PC-3 (cell line): ENCODE data around the gene OSBPL8. TPM values are rescaled to one million over a fixed set of nuclear protein-coding genes. Genes with fewer than 3 reads are reported as not detected.

ENCODE experiments used
- ATAC-seq: fragments of 200-7000 bp; cut with Tn5 transposase; 2 replicates; pipeline ENCODE4 v1.9.1; 2020; ENCODE audit warnings: mild to moderate bottlenecking, moderate library complexity
- BruUV-seq: library from RNA; stranded (reverse); fragments of 400-500 nt; replicated peaks from 2 replicates; lab custom pipeline; 2021; lab: Mats Ljungman, UMichigan
- CTCF ChIA-PET: fragments of 300-600 bp; sonication (Branson Sonifier 250); formaldehyde crosslinking; loops from one replicate; lab custom pipeline; 2022; ENCODE audit warnings: antibody characterized with exemption; lab: Charles Lee
- POLR2A ChIA-PET: fragments of 300-600 bp; sonication (Branson Sonifier 250); formaldehyde crosslinking; loops from one replicate; lab custom pipeline; 2022; ENCODE audit warnings: antibody characterized with exemption; ENCODE audit not compliant: unreplicated experiment; lab: Charles Lee
- DNase-seq: peaks from one replicate; pipeline ENCODE4 v3.0.0-alpha.2; 2015
- H2AFZ ChIP-seq: fragments of 300-600 bp; sonication (generic); 2 replicates; pipeline ENCODE4 v1.6.0; 2016; ENCODE audit warnings: antibody characterized with exemption, low read length
- H3F3A ChIP-seq: fragments of 300-600 bp; sonication (generic); one replicate; pipeline ENCODE4 v1.6.0; 2017; ENCODE audit warnings: antibody characterized with exemption, low read length, control low read depth, mild to moderate bottlenecking; ENCODE audit not compliant: unreplicated experiment
- H3K27ac ChIP-seq: fragments of 300-600 bp; sonication (generic); 2 replicates; pipeline ENCODE4 v1.5.1; 2016; ENCODE audit warnings: mild to moderate bottlenecking, low read length
- H3K27me3 ChIP-seq: fragments of 300-600 bp; sonication (generic); 2 replicates; pipeline ENCODE4 v1.6.1; 2016; ENCODE audit warnings: low read length, mixed read lengths
- H3K36me3 ChIP-seq: fragments of 300-600 bp; sonication (generic); 2 replicates; pipeline ENCODE4 v1.6.1; 2016; ENCODE audit warnings: low read depth, mixed run types, low read length, mixed read lengths
- H3K4me1 ChIP-seq: fragments of 300-600 bp; sonication (generic); 2 replicates; pipeline ENCODE4 v1.5.1; 2016; ENCODE audit warnings: low read length; ENCODE audit not compliant: insufficient read depth
- H3K4me2 ChIP-seq: fragments of 300-600 bp; sonication (generic); 2 replicates; pipeline ENCODE4 v1.6.0; 2016; ENCODE audit warnings: low read length
- H3K4me3 ChIP-seq: fragments of 300-600 bp; sonication (generic); 2 replicates; pipeline ENCODE4 v1.5.1; 2016; ENCODE audit warnings: mild to moderate bottlenecking, low read length, mixed read lengths
- H3K79me2 ChIP-seq: fragments of 300-600 bp; sonication (generic); 2 replicates; pipeline ENCODE4 v1.6.1; 2017; ENCODE audit warnings: low read length, mixed read lengths
- H3K9ac ChIP-seq: fragments of 300-600 bp; sonication (generic); 2 replicates; pipeline ENCODE4 v1.6.0; 2016; ENCODE audit warnings: mild to moderate bottlenecking, low read length
- H3K9me2 ChIP-seq: fragments of 300-600 bp; sonication (generic); replicated peaks from 2 replicates; pipeline ENCODE4 v1.6.1; 2016; ENCODE audit warnings: mixed run types, low read length, mixed read lengths
- H3K9me3 ChIP-seq: fragments of 300-600 bp; sonication (generic); 2 replicates; pipeline ENCODE4 v1.6.1; 2016; ENCODE audit warnings: low read length, mixed read lengths
- H4K20me1 ChIP-seq: fragments of 300-600 bp; sonication (generic); 2 replicates; pipeline ENCODE4 v1.6.1; 2016; ENCODE audit warnings: low read length, mixed read lengths
- CTCF ChIP-seq: fragments of 300-600 bp; sonication (generic); conservative IDR thresholded peaks from 2 replicates; pipeline ENCODE4 v1.5.1; 2017; ENCODE audit warnings: antibody characterized with exemption, low read depth, mild to moderate bottlenecking, low read length
- EZH2 ChIP-seq: fragments of 300-600 bp; sonication (generic); IDR thresholded peaks from one replicate; pipeline ENCODE4 v1.6.1; 2017; ENCODE audit warnings: antibody characterized with exemption, mild to moderate bottlenecking, low read length; ENCODE audit not compliant: unreplicated experiment
- EZH2phosphoT487 ChIP-seq: fragments of 300-600 bp; sonication (generic); IDR thresholded peaks from 2 replicates; pipeline ENCODE4 v1.6.1; 2018; ENCODE audit warnings: mild to moderate bottlenecking, antibody characterized with exemption, low read length, borderline replicate concordance
- intact Hi-C: fragments of 100-400 bp; cut with micrococcal nuclease; formaldehyde crosslinking; loops from 2 replicates; pipeline ENCODE4 v1.9.0; 2023
- total RNA-seq: library from RNA; depleted of rRNA; stranded (reverse); fragments of >200 nt; gene quantifications from 2 replicates; pipeline ENCODE4 v1.2.3, GENCODE V29; 2014

OSBPL8 gene
- total RNA-seq, 1 experiment from 2014 or later: 28.5 TPM

GRCh38 chr12:76571256-76571655, 11.7 kb upstream of the OSBPL8 start:
- BruUV-seq: no TSS peak
- H3K4me2 ChIP-seq: no peak overlapping the region
- H3K4me1 ChIP-seq: no peaks in the 10 kb centered on the region
- no peaks in the 10 kb centered on the region for H3K79me2 ChIP-seq
- H3K4me3 ChIP-seq: no peak overlapping the region
- H3K27ac ChIP-seq: no peak overlapping the region
- no peak overlapping the region for H2AFZ ChIP-seq
- no peaks in the 10 kb centered on the region for H4K20me1 ChIP-seq
- H3K9ac ChIP-seq: no peak overlapping the region
- H3K9me2 ChIP-seq: no peaks in the 10 kb centered on the region
- no peaks in the 10 kb centered on the region for H3K9me3 ChIP-seq
- intact Hi-C loops: no loop called here
- POLR2A ChIA-PET: no interaction called here
- no peaks in the 10 kb centered on the region for H3K36me3 ChIP-seq
- ATAC-seq (no peak), DNase-seq (no peak)
- no peaks in the 10 kb centered on the region for H3K27me3 ChIP-seq
- no peaks in the 10 kb centered on the region for H3F3A ChIP-seq
- TF ChIP-seq CTCF (no peak), EZH2 (no peak), EZH2phosphoT487 (no peak)
- CTCF ChIA-PET: no interaction called here

DNA sequence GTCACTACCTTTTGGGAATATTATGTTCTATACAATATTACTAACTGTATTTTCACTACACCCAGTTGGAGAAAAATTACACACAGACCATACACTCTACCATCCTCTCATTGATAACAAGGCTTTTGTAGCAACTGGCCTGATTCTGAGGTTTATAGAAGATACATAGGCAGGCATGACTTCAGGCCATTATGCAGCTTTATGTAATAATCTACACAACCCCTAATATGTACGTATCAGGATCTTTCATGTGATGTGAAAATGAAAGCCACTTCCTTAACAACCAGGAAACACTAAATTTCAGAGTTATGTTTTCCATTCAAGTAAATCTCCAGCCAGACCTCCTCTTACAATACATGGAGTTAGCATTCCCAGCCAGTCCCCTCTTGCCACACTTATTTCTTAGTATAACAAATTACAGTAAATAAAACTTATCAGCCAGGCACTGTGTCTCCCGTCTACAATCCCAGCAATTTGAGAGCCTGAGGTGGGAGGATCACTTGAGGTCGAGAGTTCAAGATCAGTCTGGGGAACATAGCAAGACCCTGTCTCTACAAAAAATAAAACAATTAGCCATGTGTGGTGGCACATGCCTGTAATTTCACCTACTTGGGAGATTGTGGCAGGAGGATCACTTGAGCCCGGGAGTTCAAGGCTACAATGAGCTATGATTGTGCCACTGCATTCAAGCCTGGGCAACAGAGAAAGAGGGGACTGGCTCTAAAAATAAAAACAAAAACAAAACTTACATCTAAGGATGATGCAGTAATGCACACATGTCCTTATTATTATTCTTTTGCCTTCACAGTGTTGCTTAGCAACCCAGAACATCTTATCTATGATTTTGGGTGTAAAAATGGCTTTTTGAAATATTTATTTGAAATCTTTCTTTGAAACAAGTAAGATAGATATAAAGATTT, 10.4 kb upstream of the OSBPL8 start:
- Histone ChIP-seq H3K9me3 (no peaks in the 10 kb centered on the region), H4K20me1 (no peaks in the 10 kb centered on the region), H3K4me2 (no peak overlapping the region), H3K9me2 (no peaks in the 10 kb centered on the region), H3K9ac (no peak overlapping the region), H3K27ac (no peak overlapping the region), H3F3A (no peaks in the 10 kb centered on the region), H3K27me3 (no peaks in the 10 kb centered on the region), H3K36me3 (no peaks in the 10 kb centered on the region), H3K4me1 (no peaks in the 10 kb centered on the region), H2AFZ (no peak overlapping the region), H3K79me2 (no peaks in the 10 kb centered on the region), H3K4me3 (no peak overlapping the region)
- no TSS peak for BruUV-seq
- intact Hi-C loops: no loop called here
- no peak for TF ChIP-seq EZH2phosphoT487
- no peak for DNase-seq
- POLR2A ChIA-PET: no interaction called here
- ATAC-seq: no peak
- CTCF ChIA-PET: no interaction called here

DNA sequence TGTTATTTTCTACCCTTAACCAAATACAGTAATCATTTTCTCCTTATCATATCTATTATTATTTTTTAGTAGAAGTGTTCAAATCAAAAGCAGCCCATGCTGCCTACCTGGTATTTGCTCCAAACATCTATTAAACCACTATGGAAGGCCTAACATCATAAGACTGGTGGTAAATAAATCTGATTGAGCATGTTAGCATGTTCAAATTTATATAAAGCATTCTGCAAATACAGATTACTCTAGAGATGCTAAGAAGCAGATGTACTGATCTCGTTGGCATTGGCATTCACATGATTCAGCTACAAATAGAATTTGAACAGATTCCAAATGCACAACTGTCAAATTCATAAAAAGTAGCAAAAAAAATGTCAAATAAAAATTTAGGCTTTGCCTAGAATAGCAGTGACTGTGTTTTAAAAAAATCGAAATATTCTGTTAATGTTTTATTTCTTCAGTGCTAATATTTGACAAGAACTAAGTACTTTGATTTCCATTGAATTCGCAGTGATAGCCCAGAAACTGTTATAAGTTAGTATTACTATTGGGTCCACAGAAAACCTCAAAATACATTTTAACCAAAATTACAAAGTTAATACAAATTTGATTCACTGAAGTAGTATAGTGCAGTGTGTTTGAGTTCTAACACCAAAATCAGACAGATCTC, 9.4 kb upstream of the OSBPL8 start:
- Histone ChIP-seq H3K9me3 (no peaks in the 10 kb centered on the region), H3K79me2 (no peaks in the 10 kb centered on the region), H2AFZ (no peak overlapping the region), H3K4me1 (no peaks in the 10 kb centered on the region), H3K9ac (no peak overlapping the region), H3K9me2 (no peaks in the 10 kb centered on the region), H3K27me3 (no peaks in the 10 kb centered on the region), H3K27ac (no peak overlapping the region), H3F3A (no peaks in the 10 kb centered on the region), H3K36me3 (no peaks in the 10 kb centered on the region), H3K4me3 (no peak overlapping the region), H4K20me1 (no peaks in the 10 kb centered on the region), H3K4me2 (no peak overlapping the region)
- ChIA-PET POLR2A (no interaction called here), CTCF (no interaction called here)
- no TSS peak for BruUV-seq
- intact Hi-C loops: no loop called here
- TF ChIP-seq CTCF (no peak), EZH2phosphoT487 (no peak), EZH2 (no peak)
- ATAC-seq: no peak
- no peak for DNase-seq
